BJ (cell line): ENCODE results near the gene QRICH1. TPM values are rescaled to one million over a fixed set of nuclear protein-coding genes. Genes with fewer than 3 reads are reported as not detected.

Experiments used
- CTCF ChIA-PET: fragments of 350-600 bp; formaldehyde crosslinking; extraction: SDS; loops from one replicate; lab custom pipeline; 2021; ENCODE audit warnings: antibody characterized with exemption, inconsistent platforms; lab: Yijun Ruan, JAX
- POLR2A ChIA-PET: fragments of 300-600 bp; sonication (Branson Sonifier 250); formaldehyde crosslinking; extraction: SDS; loops from one replicate; lab custom pipeline; 2021; ENCODE audit warnings: antibody characterized with exemption; lab: Charles Lee
- DNase-seq: peaks from one replicate; pipeline ENCODE4 v3.0.0-alpha.2; 2011; ENCODE audit warnings: low read depth
- H3K27me3 ChIP-seq: 2 replicates; pipeline ENCODE4 v1.6.0; 2011; ENCODE audit warnings: low read length; ENCODE audit not compliant: control insufficient read depth, insufficient read depth
- H3K36me3 ChIP-seq: 2 replicates; pipeline ENCODE4 v1.5.1; 2011; ENCODE audit warnings: low read length; ENCODE audit not compliant: control insufficient read depth, insufficient read depth
- H3K4me3 ChIP-seq: 2 replicates; pipeline ENCODE4 v1.5.1; 2011; ENCODE audit warnings: low read depth, mild to moderate bottlenecking, control low read depth, low read length
- CTCF ChIP-seq: IDR thresholded peaks from 2 replicates; pipeline ENCODE4 v1.5.1; 2011; ENCODE audit warnings: low read depth, mild to moderate bottlenecking, control low read depth, inconsistent platforms, low read length, moderate library complexity; ENCODE audit not compliant: insufficient read depth
- polyA plus RNA-seq: library from polyadenylated mRNA; depleted of rRNA; stranded (reverse); fragments of >200 nt; gene quantifications from 2 replicates; pipeline ENCODE4 v1.2.3, GENCODE V29; 2011

The QRICH1 gene
- polyA plus RNA-seq, 1 experiment = 77.3 TPM

GRCh38 chr3:49016414-49017228, 77.2 kb downstream of the QRICH1 start:
- POLR2A ChIA-PET = no interaction called here
- TF ChIP-seq CTCF = no peak
- no peak overlapping the region for H3K4me3 ChIP-seq
- DNase-seq = no peak
- CTCF ChIA-PET = interaction anchor here (2.2 to 6.6 kb wide), 2 partner anchors 8 to 27 kb away, joined by 13 to 60 read pairs; partner anchors contain the start of genes P4HTM and WDR6
- peaks cover 36% of the 10 kb centered on the region for H3K36me3 ChIP-seq
- no peaks in the 10 kb centered on the region for H3K27me3 ChIP-seq

DNA sequence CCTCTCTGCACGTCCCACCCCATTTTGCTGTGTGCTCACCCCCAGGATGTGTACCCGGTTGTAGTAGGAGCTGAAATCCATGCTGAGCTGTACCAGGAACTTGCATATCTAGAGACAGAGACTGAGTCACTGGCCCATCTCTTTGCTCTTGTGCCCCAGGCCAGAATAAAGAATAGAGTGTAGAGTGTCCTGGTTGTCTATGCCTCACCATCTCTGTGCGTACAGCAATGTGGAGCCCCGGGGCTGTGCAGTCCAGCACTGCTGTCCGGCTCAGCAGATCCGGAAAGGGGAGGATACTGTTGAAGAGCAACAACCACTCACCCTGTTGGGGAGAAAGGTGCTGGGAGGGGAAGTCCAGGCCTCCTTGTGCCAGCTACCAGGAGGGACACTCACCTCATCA, 78.1 kb downstream of the QRICH1 start:
- peaks cover 37% of the 10 kb centered on the region for H3K36me3 ChIP-seq
- no peak overlapping the region for H3K4me3 ChIP-seq
- DNase-seq = no peak
- no peaks in the 10 kb centered on the region for H3K27me3 ChIP-seq
- TF ChIP-seq CTCF = no peak
- POLR2A ChIA-PET = no interaction called here
- CTCF ChIA-PET = interaction anchor here (0.7 kb wide), 1 partner anchor 83 kb away, joined by 3 read pairs; no protein-coding TSS in a partner anchor

DNA sequence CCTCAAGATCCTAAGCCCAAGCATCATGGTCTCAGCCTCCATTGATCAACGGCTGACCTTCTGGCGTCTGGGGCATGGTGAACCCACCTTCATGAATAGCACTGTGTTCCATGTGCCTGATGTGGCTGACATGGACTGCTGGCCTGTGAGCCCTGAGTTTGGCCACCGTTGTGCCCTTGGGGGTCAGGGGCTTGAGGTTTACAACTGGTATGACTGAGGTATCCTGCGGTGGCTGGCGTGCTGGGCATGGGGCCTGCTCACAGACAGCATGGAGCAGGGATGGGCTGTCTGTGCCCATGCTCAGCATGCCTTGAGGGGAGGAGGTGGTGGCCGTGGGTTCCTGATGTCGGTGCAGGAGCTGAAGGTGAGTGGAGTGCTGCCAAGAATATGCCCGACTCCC, 78.8 kb downstream of the QRICH1 start:
- no peak for DNase-seq
- Histone ChIP-seq H3K36me3 (peaks cover 40% of the 10 kb centered on the region), H3K4me3 (no peak overlapping the region), H3K27me3 (no peaks in the 10 kb centered on the region)
- no peak for TF ChIP-seq CTCF
- POLR2A ChIA-PET = no interaction called here
- CTCF ChIA-PET = interaction anchor here (0.7 to 1.5 kb wide), 2 partner anchors 27 to 82 kb away, joined by 3 to 7 read pairs; no protein-coding TSS in a partner anchor

DNA sequence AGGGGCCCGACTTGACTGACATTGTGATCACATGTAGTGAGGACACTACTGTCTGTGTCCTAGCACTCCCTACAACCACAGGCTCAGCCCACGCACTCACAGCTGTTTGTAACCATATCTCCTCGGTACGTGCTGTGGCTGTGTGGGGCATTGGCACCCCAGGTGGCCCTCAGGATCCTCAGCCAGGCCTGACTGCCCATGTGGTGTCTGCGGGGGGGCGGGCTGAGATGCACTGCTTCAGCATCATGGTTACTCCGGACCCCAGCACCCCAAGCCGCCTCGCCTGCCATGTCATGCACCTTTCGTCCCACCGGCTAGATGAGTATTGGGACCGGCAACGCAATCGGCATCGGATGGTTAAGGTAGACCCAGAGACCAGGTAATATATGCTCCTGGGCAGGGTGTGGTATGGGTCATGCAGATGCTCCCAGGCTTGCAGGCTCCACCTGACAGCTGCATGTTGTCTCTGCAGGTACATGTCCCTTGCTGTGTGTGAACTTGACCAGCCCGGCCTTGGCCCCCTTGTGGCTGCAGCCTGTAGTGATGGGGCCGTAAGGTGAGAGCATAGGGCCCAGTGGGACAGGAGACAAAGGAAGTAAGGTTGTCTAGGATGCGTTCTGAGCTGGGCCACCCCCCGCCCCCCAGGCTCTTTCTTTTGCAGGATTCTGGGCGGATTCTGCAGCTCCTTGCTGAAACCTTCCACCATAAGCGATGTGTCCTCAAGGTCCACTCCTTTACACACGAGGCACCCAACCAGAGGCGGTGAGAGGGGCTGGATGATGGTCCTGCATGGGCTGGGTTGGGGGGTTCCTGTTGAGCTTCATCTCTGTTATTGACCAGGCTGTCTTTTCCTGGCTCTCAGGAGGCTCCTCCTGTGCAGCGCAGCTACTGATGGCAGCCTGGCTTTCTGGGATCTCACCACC, 79.9 kb downstream of the QRICH1 start:
- CTCF ChIA-PET = interaction anchor here (0.6 to 1.5 kb wide), 4 partner anchors 9 to 26 kb away, joined by 3 to 7 read pairs (median 4); partner anchors contain the start of gene P4HTM

More for the DNA sequence above, 79.9 kb downstream of the QRICH1 start:
- Histone ChIP-seq H3K27me3 (no peaks in the 10 kb centered on the region), H3K36me3 (peaks cover 41% of the 10 kb centered on the region), H3K4me3 (no peak overlapping the region)
- no peak for DNase-seq
- POLR2A ChIA-PET = no interaction called here
- TF ChIP-seq CTCF = peak; percentile 73
